HL-60 (cell line): ENCODE results near the gene TNK2.

Experiments
- POLR2AphosphoS5 ChIP-seq: IDR thresholded peaks from 2 replicates; pipeline ENCODE4 v1.6.1; 2012; ENCODE audit warnings: low read depth
- SPI1 ChIP-seq: IDR thresholded peaks from 2 replicates; pipeline ENCODE4 v1.6.1; 2012; ENCODE audit warnings: low read depth, mild to moderate bottlenecking, borderline replicate concordance
- TF ChIP-seq, protein P1 (sequence below): IDR thresholded peaks from one replicate; pipeline ENCODE4 v1.5.1; 2011; ENCODE audit warnings: low read length, control low read depth, inconsistent platforms; ENCODE audit not compliant: insufficient read depth
- TF ChIP-seq, protein P2 (sequence below): IDR thresholded peaks from 2 replicates; pipeline ENCODE4 v1.6.1; 2012; ENCODE audit warnings: low read depth; ENCODE audit not compliant: insufficient replicate concordance

DNA sequence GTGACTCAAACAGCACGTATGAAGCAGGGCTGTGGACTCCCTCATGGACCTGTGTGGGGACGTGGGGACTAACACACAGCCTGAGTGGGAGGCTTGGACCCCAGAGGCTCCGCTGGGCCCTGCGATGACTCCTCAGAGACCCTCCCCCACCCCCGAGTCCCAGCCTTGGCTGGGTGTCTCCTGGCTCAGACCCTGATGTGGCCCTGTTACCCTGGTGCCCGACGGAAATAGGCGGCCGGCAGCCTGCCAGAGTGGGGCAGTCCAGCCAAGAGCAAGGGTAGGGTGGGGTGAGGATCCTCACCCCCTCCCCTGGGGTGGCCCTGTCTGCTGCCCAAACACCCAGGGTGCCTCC lies 15.3 kb downstream of the TNK2 start:
- TF ChIP-seq, protein P1, sequence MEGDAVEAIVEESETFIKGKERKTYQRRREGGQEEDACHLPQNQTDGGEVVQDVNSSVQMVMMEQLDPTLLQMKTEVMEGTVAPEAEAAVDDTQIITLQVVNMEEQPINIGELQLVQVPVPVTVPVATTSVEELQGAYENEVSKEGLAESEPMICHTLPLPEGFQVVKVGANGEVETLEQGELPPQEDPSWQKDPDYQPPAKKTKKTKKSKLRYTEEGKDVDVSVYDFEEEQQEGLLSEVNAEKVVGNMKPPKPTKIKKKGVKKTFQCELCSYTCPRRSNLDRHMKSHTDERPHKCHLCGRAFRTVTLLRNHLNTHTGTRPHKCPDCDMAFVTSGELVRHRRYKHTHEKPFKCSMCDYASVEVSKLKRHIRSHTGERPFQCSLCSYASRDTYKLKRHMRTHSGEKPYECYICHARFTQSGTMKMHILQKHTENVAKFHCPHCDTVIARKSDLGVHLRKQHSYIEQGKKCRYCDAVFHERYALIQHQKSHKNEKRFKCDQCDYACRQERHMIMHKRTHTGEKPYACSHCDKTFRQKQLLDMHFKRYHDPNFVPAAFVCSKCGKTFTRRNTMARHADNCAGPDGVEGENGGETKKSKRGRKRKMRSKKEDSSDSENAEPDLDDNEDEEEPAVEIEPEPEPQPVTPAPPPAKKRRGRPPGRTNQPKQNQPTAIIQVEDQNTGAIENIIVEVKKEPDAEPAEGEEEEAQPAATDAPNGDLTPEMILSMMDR = no peak
- TF ChIP-seq POLR2AphosphoS5 (no peak), SPI1 (no peak)
- TF ChIP-seq, protein P2, sequence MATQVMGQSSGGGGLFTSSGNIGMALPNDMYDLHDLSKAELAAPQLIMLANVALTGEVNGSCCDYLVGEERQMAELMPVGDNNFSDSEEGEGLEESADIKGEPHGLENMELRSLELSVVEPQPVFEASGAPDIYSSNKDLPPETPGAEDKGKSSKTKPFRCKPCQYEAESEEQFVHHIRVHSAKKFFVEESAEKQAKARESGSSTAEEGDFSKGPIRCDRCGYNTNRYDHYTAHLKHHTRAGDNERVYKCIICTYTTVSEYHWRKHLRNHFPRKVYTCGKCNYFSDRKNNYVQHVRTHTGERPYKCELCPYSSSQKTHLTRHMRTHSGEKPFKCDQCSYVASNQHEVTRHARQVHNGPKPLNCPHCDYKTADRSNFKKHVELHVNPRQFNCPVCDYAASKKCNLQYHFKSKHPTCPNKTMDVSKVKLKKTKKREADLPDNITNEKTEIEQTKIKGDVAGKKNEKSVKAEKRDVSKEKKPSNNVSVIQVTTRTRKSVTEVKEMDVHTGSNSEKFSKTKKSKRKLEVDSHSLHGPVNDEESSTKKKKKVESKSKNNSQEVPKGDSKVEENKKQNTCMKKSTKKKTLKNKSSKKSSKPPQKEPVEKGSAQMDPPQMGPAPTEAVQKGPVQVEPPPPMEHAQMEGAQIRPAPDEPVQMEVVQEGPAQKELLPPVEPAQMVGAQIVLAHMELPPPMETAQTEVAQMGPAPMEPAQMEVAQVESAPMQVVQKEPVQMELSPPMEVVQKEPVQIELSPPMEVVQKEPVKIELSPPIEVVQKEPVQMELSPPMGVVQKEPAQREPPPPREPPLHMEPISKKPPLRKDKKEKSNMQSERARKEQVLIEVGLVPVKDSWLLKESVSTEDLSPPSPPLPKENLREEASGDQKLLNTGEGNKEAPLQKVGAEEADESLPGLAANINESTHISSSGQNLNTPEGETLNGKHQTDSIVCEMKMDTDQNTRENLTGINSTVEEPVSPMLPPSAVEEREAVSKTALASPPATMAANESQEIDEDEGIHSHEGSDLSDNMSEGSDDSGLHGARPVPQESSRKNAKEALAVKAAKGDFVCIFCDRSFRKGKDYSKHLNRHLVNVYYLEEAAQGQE = no peak
